HL-60 (cell line): ENCODE data around the gene TBC1D7.

Experiments used
- DNase-seq, 2 experiments: peaks; one replicate each; pipeline ENCODE4 v3.0.0-alpha.2; 2010 to 2020; ENCODE audit warnings: low read depth in 1 of 2, low spot score in 1 of 2
- H3K27ac ChIP-seq: fragments of 250-450 bp; sonication (Bioruptor Pico); replicated peaks from 2 replicates; pipeline ENCODE4 v1.5.1; 2020; ENCODE audit warnings: mild to moderate bottlenecking, moderate library complexity
- H3K27me3 ChIP-seq: fragments of 250-450 bp; sonication (Bioruptor Pico); 2 replicates; pipeline ENCODE4 v1.5.1; 2021; ENCODE audit warnings: mild to moderate bottlenecking, moderate library complexity; ENCODE audit not compliant: insufficient read depth, poor library complexity, severe bottlenecking
- H3K4me3 ChIP-seq: replicated peaks from 2 replicates; pipeline ENCODE4 v1.5.1; 2011; ENCODE audit warnings: mild to moderate bottlenecking, control low read depth, low read length; ENCODE audit not compliant: insufficient read depth
- CTCF ChIP-seq: IDR thresholded peaks from one replicate; pipeline ENCODE4 v1.5.1; 2011; ENCODE audit warnings: low read length, control low read depth, inconsistent platforms; ENCODE audit not compliant: insufficient read depth
- GABPA ChIP-seq: IDR thresholded peaks from 2 replicates; pipeline ENCODE4 v1.6.1; 2012; ENCODE audit warnings: low read depth
- POLR2AphosphoS5 ChIP-seq: IDR thresholded peaks from 2 replicates; pipeline ENCODE4 v1.6.1; 2012; ENCODE audit warnings: low read depth
- SPI1 ChIP-seq: IDR thresholded peaks from 2 replicates; pipeline ENCODE4 v1.6.1; 2012; ENCODE audit warnings: low read depth, mild to moderate bottlenecking, borderline replicate concordance
- TF ChIP-seq, protein P1 (sequence below): IDR thresholded peaks from 2 replicates; pipeline ENCODE4 v1.6.1; 2012; ENCODE audit warnings: low read depth; ENCODE audit not compliant: insufficient replicate concordance

The TBC1D7 gene

DNA sequence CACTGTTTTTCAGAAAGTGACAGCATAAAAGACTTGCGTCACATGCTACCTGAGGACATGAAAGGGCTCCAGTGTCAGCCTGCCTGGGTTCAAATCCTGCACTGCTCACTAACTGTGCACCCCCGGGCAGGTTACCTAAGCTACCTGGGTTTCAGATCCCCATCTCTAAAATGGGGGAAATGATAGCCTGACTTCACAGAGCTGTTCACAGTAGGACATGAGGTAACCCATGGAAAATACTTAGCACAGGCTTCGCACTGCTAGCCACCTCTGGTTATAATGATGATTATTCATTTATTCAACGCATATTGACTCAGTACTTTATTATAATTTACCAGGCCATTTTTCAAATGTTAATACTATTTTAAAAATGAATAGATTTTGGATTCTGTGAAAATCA, 23.0 kb downstream of the TBC1D7 start:
- DNase-seq, result no peak
- TF ChIP-seq SPI1, result no peak
- TF ChIP-seq, protein P1, sequence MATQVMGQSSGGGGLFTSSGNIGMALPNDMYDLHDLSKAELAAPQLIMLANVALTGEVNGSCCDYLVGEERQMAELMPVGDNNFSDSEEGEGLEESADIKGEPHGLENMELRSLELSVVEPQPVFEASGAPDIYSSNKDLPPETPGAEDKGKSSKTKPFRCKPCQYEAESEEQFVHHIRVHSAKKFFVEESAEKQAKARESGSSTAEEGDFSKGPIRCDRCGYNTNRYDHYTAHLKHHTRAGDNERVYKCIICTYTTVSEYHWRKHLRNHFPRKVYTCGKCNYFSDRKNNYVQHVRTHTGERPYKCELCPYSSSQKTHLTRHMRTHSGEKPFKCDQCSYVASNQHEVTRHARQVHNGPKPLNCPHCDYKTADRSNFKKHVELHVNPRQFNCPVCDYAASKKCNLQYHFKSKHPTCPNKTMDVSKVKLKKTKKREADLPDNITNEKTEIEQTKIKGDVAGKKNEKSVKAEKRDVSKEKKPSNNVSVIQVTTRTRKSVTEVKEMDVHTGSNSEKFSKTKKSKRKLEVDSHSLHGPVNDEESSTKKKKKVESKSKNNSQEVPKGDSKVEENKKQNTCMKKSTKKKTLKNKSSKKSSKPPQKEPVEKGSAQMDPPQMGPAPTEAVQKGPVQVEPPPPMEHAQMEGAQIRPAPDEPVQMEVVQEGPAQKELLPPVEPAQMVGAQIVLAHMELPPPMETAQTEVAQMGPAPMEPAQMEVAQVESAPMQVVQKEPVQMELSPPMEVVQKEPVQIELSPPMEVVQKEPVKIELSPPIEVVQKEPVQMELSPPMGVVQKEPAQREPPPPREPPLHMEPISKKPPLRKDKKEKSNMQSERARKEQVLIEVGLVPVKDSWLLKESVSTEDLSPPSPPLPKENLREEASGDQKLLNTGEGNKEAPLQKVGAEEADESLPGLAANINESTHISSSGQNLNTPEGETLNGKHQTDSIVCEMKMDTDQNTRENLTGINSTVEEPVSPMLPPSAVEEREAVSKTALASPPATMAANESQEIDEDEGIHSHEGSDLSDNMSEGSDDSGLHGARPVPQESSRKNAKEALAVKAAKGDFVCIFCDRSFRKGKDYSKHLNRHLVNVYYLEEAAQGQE, result no peak
- no peak for TF ChIP-seq GABPA
- TF ChIP-seq POLR2AphosphoS5, result no peak
- no peak for TF ChIP-seq CTCF
- Histone ChIP-seq H3K4me3 (no peak overlapping the region), H3K27me3 (no peaks in the 10 kb centered on the region), H3K27ac (no peak overlapping the region)

DNA sequence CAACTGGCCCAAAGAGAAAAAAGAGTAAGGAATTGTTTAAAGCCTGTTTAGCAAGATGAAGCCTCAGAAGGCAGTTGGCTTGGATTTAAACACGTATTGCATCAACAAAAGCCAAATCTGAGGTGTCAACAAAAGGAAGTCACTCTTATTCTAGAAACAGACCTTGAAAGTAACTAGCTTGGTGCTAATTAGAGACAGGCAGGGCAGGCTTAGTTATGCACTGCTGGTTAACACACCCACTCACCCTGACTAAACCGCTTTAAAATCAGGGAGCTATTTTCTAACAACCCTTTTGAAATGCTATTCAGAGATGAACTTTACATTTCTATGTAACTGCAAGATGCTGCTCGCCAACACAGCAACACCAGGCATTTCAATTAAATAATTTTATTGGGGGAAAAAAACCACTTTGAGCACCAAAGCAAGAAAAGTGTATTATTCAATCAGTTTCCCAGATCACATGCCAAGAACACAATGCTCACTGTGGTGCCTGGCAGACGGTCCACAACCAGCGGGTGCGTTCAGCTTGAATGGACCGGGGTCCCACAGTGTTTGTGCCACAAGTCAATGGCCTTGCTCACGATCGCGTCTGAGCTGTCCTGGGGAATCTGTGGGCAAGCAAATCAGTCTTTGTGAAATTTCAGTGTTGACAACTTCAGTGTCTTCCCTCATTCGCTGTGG, 23.6 kb downstream of the TBC1D7 start:
- H3K27ac ChIP-seq, result no peak overlapping the region
- TF ChIP-seq POLR2AphosphoS5, result no peak
- TF ChIP-seq SPI1, result no peak
- TF ChIP-seq, protein P1, result no peak
- no peak for TF ChIP-seq CTCF
- no peak for TF ChIP-seq GABPA
- no peaks in the 10 kb centered on the region for H3K27me3 ChIP-seq
- no peak overlapping the region for H3K4me3 ChIP-seq
- no peak for DNase-seq

GRCh38 chr6:13304101-13304500, 24.2 kb downstream of the TBC1D7 start:
- DNase-seq, result no peak
- TF ChIP-seq, protein P1, result no peak
- TF ChIP-seq CTCF (no peak), GABPA (no peak), SPI1 (no peak), POLR2AphosphoS5 (no peak)
- Histone ChIP-seq H3K27me3 (no peaks in the 10 kb centered on the region), H3K27ac (no peak overlapping the region), H3K4me3 (no peak overlapping the region)
